ENCODE data around the gene CELF4. TPM values are rescaled to one million over a fixed set of nuclear protein-coding genes. Genes with fewer than 3 reads are reported as not detected.
"Not testable (repeated sequence)": the region's sequence is repeated elsewhere in the genome, so short reads cannot be mapped to it uniquely, and the experiment has no call there.

The CELF4 gene
- total RNA-seq, 4 donors from 2014 or later: not detected

DNA sequence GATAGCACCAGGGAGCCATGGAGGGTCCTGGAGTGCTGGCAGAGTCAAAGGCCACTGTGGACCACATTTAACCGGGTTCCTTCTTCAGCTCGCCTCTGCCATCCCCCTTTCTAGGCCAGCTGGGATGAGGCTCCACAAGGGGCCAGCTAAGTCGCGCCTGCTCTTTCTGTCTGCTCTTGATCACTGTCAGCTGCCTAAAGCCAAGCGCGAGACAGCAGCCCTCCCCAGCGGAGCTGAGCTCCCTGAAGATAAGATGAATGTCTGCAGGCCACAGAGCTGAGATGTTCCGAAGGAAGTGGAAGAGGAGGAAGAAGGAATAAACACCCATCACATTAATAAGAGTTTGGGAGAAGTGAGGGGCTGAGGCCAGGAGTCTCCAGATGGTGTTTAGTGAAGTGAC, 99.6 kb downstream of the CELF4 start:
- Histone ChIP-seq H3K36me3 (no peaks in the 10 kb centered on the region), H3K9me3 (no peaks in the 10 kb centered on the region), H3K27me3 (no peaks in the 10 kb centered on the region), H3K4me3 (no peak overlapping the region), H3K27ac (no peak overlapping the region), H3K4me1 (no peaks in the 10 kb centered on the region)
- DNase-seq (ENCODE audit: low spot score in 2 of 2): no peak
- no peak for TF ChIP-seq POLR2A (IDR thresholded peaks at IDR 0.05)
- TF ChIP-seq, protein P1, sequence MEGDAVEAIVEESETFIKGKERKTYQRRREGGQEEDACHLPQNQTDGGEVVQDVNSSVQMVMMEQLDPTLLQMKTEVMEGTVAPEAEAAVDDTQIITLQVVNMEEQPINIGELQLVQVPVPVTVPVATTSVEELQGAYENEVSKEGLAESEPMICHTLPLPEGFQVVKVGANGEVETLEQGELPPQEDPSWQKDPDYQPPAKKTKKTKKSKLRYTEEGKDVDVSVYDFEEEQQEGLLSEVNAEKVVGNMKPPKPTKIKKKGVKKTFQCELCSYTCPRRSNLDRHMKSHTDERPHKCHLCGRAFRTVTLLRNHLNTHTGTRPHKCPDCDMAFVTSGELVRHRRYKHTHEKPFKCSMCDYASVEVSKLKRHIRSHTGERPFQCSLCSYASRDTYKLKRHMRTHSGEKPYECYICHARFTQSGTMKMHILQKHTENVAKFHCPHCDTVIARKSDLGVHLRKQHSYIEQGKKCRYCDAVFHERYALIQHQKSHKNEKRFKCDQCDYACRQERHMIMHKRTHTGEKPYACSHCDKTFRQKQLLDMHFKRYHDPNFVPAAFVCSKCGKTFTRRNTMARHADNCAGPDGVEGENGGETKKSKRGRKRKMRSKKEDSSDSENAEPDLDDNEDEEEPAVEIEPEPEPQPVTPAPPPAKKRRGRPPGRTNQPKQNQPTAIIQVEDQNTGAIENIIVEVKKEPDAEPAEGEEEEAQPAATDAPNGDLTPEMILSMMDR (IDR thresholded peaks at IDR 0.05): no peak
- no peak for TF ChIP-seq EP300 (IDR thresholded peaks at IDR 0.05)
- WGBS, 2 donors: 35 to 36% methylated on average over 8 of the region's 8 CpGs

DNA sequence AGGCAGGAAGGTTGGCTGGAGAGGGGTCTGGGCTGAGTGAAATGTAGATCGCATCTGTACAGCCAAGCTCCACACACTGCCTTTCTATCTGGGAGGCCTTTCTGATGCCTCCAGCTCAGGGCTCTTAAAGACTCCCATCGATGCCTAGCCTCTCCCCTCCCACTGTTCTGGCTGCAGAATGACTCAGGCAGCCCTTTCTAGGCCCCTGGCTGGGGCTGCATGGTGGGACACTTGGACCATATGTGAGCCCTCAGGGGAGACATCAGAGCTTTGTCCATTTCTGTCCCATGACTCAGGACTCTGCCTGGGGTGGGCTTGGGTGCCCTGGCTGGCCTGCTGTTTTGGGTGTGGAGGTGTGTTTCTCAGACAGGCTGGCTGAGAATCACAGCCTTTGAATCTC, 101.3 kb downstream of the CELF4 start:
- no peaks in the 10 kb centered on the region for H3K27me3 ChIP-seq
- no peaks in the 10 kb centered on the region for H3K36me3 ChIP-seq

DNA sequence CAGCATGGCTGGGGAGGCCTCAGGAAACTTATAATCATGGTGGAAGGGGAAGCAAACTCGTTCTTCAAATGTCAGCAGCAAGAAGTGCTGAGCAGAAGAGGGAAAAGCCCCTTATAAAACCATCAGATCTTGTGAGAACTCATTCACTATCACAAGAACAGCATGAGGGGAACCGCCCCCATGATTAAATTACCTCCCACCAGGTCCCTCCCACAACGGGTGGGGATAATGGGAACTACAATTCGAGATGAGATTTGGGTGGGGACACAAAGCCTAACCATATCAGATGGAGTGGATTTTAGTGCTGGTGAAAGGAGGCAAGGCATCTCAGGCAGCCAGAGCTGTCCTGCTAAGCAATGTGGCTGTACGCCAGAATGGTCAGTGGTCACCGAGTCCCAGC, 104.3 kb downstream of the CELF4 start:
- H3K27me3 ChIP-seq; H3K4me3 ChIP-seq; H3K36me3 ChIP-seq; H3K4me1 ChIP-seq; H3K27ac ChIP-seq; DNase-seq (ENCODE audit: low spot score in 2 of 2); H3K9me3 ChIP-seq: not testable (repeated sequence)
- 54 to 61% methylated on average over 6 of the region's 6 CpGs for WGBS, 2 donors

More for the DNA sequence above, 101.3 kb downstream of the CELF4 start:
- Histone ChIP-seq H3K27ac (no peak overlapping the region), H3K4me1 (no peaks in the 10 kb centered on the region), H3K9me3 (no peaks in the 10 kb centered on the region), H3K4me3 (no peak overlapping the region)
- WGBS, 2 donors: 43 to 47% methylated on average over 2 of the region's 2 CpGs
- no peak for TF ChIP-seq POLR2A (IDR thresholded peaks at IDR 0.05)
- DNase-seq (ENCODE audit: low spot score in 2 of 2): no peak

DNA sequence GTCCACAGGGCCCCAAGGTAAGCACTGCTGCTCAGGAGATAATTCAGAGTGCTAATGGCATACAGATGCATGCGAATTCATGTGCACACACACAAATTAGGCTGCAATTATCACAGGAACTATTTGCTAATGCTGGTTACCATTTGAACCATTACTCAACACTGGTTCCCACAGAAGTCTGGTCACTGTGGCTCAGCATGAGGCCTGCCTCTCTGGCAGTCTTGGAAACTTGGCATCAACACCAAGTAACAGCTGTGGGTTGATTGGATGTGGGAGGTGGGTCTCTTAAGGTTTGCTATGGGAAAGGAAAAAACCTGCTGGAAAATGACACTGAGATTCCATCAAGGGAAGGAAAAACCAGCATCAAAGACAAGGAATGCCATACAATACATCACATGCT, 105.0 kb downstream of the CELF4 start:
- H3K27me3 ChIP-seq: no peaks in the 10 kb centered on the region
- 67 to 80% methylated on average over 1 of the region's 1 CpG for WGBS, 2 donors
- H3K9me3 ChIP-seq: no peaks in the 10 kb centered on the region
- H3K36me3 ChIP-seq: no peaks in the 10 kb centered on the region
- H3K27ac ChIP-seq: no peak overlapping the region
- H3K4me3 ChIP-seq: no peak overlapping the region
- no peak for TF ChIP-seq EP300 (IDR thresholded peaks at IDR 0.05)
- TF ChIP-seq, protein P1 (IDR thresholded peaks at IDR 0.05): no peak
- TF ChIP-seq POLR2A (IDR thresholded peaks at IDR 0.05): no peak
- H3K4me1 ChIP-seq: no peaks in the 10 kb centered on the region
- DNase-seq (ENCODE audit: low spot score in 2 of 2): no peak

DNA sequence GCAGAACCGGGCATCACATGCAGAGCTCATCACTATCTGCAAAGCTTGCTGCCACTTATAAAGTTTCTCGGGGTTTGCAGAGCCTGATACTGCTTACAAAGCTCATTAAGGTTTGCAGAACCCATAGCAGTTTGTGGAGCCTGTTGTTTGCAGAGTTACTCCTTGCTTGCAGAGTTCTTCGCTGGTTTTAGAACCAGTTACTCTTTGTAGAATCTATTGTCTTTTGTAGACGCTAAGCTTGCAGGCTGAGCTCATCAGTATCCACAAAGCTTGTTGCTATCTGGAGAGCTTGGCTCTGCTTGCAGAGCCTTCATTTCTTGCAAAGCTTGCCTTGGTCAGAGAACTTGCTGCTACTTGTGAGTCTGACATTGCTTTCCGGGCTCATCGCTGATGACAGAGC, 106.9 kb downstream of the CELF4 start:
- no peaks in the 10 kb centered on the region for H3K27me3 ChIP-seq
- H3K9me3 ChIP-seq: no peaks in the 10 kb centered on the region
- H3K27ac ChIP-seq: no peak overlapping the region
- DNase-seq (ENCODE audit: low spot score in 2 of 2): no peak
- no peak overlapping the region for H3K4me3 ChIP-seq
- WGBS, 2 donors: 84 to 86% methylated on average over 6 of the region's 6 CpGs
- no peak for TF ChIP-seq EP300 (IDR thresholded peaks at IDR 0.05)
- TF ChIP-seq, protein P1 (IDR thresholded peaks at IDR 0.05): no peak
- no peak for TF ChIP-seq POLR2A (IDR thresholded peaks at IDR 0.05)
- no peaks in the 10 kb centered on the region for H3K36me3 ChIP-seq
- H3K4me1 ChIP-seq: no peaks in the 10 kb centered on the region

DNA sequence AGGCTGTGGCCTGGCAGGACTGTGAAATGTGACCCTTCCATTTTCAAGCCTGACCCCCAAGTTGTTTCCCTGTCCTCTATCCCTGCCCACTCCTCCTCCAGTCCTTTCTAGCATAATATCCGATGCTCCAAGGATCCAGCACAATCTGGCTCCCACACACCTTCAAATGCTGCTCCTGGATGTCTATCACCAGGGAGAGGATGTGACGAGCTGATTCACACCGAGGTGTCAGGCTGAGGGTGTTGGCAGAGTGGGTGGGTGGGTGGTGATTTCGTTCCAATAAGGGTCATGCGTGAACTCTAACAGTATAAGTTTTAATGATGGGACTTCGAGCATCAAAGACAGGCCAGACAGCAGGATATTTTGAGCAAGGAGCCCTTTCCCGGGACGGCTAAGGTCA, 107.8 kb downstream of the CELF4 start:
- 44 to 52% methylated on average over 8 of the region's 8 CpGs for whole genome bisulfite sequencing, 2 donors
- Histone ChIP-seq H3K36me3 (no peaks in the 10 kb centered on the region), H3K9me3 (no peaks in the 10 kb centered on the region), H3K4me1 (no peaks in the 10 kb centered on the region), H3K27ac (no peak overlapping the region), H3K4me3 (no peak overlapping the region), H3K27me3 (no peaks in the 10 kb centered on the region)
- no peak for TF ChIP-seq EP300 (IDR thresholded peaks at IDR 0.05)
- TF ChIP-seq, protein P1 (IDR thresholded peaks at IDR 0.05): no peak
- TF ChIP-seq POLR2A (IDR thresholded peaks at IDR 0.05): no peak
- no peak for DNase-seq (ENCODE audit: low spot score in 2 of 2)
